Measurements from ENCODE around the gene TNIP2.

The TNIP2 gene

GRCh38 chr4:2735869-2736268 lies 20.3 kb downstream of the TNIP2 start:
- no peak for DNase-seq
- Histone ChIP-seq H3K9me3 (ENCODE audit: severe bottlenecking) (peaks cover 7% of the 10 kb centered on the region), H3K27me3 (ENCODE audit: insufficient read depth, low read depth, severe bottlenecking) (no peaks in the 10 kb centered on the region), H3K36me3 (peaks cover 29% of the 10 kb centered on the region), H3K27ac (no peak overlapping the region), H3K4me3 (ENCODE audit: low read depth, low read length) (no peak overlapping the region)
- TF ChIP-seq, protein P1, sequence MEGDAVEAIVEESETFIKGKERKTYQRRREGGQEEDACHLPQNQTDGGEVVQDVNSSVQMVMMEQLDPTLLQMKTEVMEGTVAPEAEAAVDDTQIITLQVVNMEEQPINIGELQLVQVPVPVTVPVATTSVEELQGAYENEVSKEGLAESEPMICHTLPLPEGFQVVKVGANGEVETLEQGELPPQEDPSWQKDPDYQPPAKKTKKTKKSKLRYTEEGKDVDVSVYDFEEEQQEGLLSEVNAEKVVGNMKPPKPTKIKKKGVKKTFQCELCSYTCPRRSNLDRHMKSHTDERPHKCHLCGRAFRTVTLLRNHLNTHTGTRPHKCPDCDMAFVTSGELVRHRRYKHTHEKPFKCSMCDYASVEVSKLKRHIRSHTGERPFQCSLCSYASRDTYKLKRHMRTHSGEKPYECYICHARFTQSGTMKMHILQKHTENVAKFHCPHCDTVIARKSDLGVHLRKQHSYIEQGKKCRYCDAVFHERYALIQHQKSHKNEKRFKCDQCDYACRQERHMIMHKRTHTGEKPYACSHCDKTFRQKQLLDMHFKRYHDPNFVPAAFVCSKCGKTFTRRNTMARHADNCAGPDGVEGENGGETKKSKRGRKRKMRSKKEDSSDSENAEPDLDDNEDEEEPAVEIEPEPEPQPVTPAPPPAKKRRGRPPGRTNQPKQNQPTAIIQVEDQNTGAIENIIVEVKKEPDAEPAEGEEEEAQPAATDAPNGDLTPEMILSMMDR (IDR thresholded peaks at IDR 0.05; ENCODE audit: low read depth, low read length): no peak

DNA sequence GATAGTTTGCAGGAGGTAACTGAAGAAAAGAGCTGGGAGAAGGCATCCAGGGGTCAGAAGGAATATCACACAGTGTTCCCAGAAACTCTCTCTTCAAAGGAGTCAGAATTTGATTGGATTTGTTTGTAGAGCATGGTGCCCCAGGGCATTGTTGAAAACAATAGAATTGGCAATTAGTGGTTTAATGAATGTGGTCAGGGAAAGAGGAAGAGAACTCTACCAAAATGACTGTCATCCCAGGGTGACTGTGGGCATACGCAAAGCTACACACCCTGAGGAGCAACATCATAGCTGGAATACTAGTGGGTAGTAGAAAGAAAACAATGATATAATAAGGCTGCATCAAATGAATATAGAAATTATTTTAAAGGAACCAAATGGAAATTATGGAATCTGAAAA lies 21.5 kb downstream of the TNIP2 start:
- Histone ChIP-seq H3K27me3 (ENCODE audit: insufficient read depth, low read depth, severe bottlenecking) (no peaks in the 10 kb centered on the region), H3K9me3 (ENCODE audit: severe bottlenecking) (peaks cover 7% of the 10 kb centered on the region), H3K27ac (no peak overlapping the region), H3K4me3 (ENCODE audit: low read depth, low read length) (no peak overlapping the region), H3K36me3 (peaks cover 40% of the 10 kb centered on the region)
- no peak for DNase-seq
- TF ChIP-seq, protein P1 (IDR thresholded peaks at IDR 0.05; ENCODE audit: low read depth, low read length): no peak

- Histone ChIP-seq H3K4me3 (ENCODE audit: low read depth, low read length) (no peak overlapping the region), H3K27ac (no peak overlapping the region), H3K27me3 (ENCODE audit: insufficient read depth, low read depth, severe bottlenecking) (no peaks in the 10 kb centered on the region), H3K36me3 (peaks cover 46% of the 10 kb centered on the region), H3K9me3 (ENCODE audit: severe bottlenecking) (peaks cover 7% of the 10 kb centered on the region)
- no peak for DNase-seq
- TF ChIP-seq, protein P1 (IDR thresholded peaks at IDR 0.05; ENCODE audit: low read depth, low read length): no peak
Observed at GRCh38 chr4:2733844-2734574, 22.1 kb downstream of the TNIP2 start.

GRCh38 chr4:2733001-2733843 lies 22.9 kb downstream of the TNIP2 start:
- Histone ChIP-seq H3K4me3 (ENCODE audit: low read depth, low read length) (no peak overlapping the region), H3K36me3 (peaks cover 47% of the 10 kb centered on the region)

GRCh38 chr4:2732526-2732925 lies 23.6 kb downstream of the TNIP2 start:
- Histone ChIP-seq H3K36me3 (peaks cover 47% of the 10 kb centered on the region), H3K4me3 (ENCODE audit: low read depth, low read length) (no peak overlapping the region), H3K9me3 (ENCODE audit: severe bottlenecking) (peaks cover 4% of the 10 kb centered on the region), H3K27ac (no peak overlapping the region), H3K27me3 (ENCODE audit: insufficient read depth, low read depth, severe bottlenecking) (no peaks in the 10 kb centered on the region)
- TF ChIP-seq, protein P1 (IDR thresholded peaks at IDR 0.05; ENCODE audit: low read depth, low read length): no peak
- DNase-seq: no peak

More at GRCh38 chr4:2733001-2733843, 22.9 kb downstream of the TNIP2 start:
- Histone ChIP-seq H3K9me3 (ENCODE audit: severe bottlenecking) (peaks cover 6% of the 10 kb centered on the region), H3K27ac (no peak overlapping the region), H3K27me3 (ENCODE audit: insufficient read depth, low read depth, severe bottlenecking) (no peaks in the 10 kb centered on the region)
- TF ChIP-seq, protein P1 (IDR thresholded peaks at IDR 0.05; ENCODE audit: low read depth, low read length): no peak
- no peak for DNase-seq
